Erythroblast (primary cell): Measurements from ENCODE around the gene ITPR3.

ENCODE experiments used
- GATA1 ChIP-seq: IDR thresholded peaks from 2 replicates; pipeline ENCODE4 v1.6.1; 2011; ENCODE audit warnings: low read depth, mild to moderate bottlenecking, control low read depth, low read length, moderate library complexity
- POLR2A ChIP-seq: IDR thresholded peaks from 2 replicates; pipeline ENCODE4 v1.6.1; 2011; ENCODE audit warnings: mild to moderate bottlenecking, low read length

- TF ChIP-seq POLR2A, result no peak
- TF ChIP-seq GATA1, result no peak
Measured at GRCh38 chr6:33699131-33699530, 78.0 kb downstream of the ITPR3 start.
